ENCODE measurements around the gene LENG9.

The LENG9 gene

DNA sequence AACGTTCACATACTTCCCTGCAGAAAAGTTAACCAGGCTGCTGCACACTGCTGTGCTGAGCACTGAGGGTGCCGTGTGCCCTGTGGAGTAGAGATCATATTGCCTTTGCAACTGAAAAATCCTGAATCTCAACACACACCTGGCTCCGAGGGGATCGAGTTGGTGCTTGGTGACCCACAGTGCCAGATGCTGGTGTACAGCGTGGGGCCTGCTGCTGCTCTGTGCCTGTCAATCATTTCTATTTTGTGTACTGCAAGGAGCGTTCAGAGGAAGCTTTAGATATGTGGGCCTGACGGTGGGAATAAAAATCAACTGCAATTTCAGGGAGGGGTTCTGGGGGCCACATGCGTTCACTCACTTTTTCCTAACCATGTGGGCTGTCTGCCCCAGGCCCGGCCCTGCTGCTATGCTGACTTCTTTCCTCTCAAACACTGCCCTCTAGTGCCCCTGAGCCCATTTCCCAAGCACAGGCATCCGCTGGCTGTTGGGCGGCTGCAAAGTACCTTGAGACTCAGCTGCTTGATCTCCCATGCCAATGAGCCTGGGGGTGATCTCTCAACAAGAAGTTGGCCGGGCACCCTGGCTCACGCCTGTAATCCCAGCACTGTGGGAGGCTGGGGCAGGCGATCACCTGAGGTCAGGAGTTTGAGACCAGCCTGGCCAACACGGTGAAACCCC lies 24.3 kb downstream of the LENG9 start:
- peak; percentile 69 for DNase-seq
- Histone ChIP-seq H3K27me3 (ENCODE audit: insufficient read depth, low read depth, severe bottlenecking) (no peaks in the 10 kb centered on the region), H3K9me3 (ENCODE audit: severe bottlenecking) (no peaks in the 10 kb centered on the region), H3K27ac (no peak overlapping the region), H3K36me3 (peaks cover 9% of the 10 kb centered on the region), H3K4me3 (ENCODE audit: low read depth, low read length) (no peak overlapping the region)
- TF ChIP-seq, protein P1, sequence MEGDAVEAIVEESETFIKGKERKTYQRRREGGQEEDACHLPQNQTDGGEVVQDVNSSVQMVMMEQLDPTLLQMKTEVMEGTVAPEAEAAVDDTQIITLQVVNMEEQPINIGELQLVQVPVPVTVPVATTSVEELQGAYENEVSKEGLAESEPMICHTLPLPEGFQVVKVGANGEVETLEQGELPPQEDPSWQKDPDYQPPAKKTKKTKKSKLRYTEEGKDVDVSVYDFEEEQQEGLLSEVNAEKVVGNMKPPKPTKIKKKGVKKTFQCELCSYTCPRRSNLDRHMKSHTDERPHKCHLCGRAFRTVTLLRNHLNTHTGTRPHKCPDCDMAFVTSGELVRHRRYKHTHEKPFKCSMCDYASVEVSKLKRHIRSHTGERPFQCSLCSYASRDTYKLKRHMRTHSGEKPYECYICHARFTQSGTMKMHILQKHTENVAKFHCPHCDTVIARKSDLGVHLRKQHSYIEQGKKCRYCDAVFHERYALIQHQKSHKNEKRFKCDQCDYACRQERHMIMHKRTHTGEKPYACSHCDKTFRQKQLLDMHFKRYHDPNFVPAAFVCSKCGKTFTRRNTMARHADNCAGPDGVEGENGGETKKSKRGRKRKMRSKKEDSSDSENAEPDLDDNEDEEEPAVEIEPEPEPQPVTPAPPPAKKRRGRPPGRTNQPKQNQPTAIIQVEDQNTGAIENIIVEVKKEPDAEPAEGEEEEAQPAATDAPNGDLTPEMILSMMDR (IDR thresholded peaks at IDR 0.05; ENCODE audit: low read depth, low read length): peak; percentile 68

DNA sequence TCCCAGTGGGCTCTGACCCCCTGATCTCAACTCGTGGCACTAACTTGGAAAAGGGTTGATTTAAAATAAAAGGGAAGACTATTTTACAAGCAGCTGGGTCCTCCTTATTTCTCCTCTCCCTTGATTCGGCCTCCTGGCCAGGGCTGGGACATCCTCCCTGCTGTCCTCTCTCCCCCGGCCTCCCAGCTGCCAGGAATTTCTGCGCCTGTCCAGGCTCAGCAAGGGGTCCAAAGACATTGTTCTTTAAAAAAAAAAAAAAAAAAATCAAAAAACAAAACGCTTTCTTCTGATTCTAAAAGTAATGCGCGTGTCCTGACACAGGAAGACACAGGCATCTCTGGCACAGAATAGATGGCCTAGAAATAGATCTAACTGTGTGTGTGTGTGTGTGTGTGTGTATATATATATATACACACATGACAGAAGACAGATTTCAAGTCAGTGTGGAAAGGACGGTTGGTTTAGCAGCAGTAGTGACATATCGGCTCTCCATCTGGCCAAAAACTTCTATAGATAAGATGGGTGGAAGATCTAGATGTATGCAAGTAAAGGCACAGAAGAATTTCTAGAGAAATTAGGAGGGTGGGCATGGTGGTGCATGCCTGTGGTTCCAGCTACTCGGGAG lies 26.8 kb downstream of the LENG9 start:
- no peak for DNase-seq
- Histone ChIP-seq H3K36me3 (peaks cover 3% of the 10 kb centered on the region), H3K27me3 (ENCODE audit: insufficient read depth, low read depth, severe bottlenecking) (no peaks in the 10 kb centered on the region), H3K27ac (no peak overlapping the region), H3K4me3 (ENCODE audit: low read depth, low read length) (no peak overlapping the region), H3K9me3 (ENCODE audit: severe bottlenecking) (no peaks in the 10 kb centered on the region)
- TF ChIP-seq, protein P1 (IDR thresholded peaks at IDR 0.05; ENCODE audit: low read depth, low read length): no peak

DNA sequence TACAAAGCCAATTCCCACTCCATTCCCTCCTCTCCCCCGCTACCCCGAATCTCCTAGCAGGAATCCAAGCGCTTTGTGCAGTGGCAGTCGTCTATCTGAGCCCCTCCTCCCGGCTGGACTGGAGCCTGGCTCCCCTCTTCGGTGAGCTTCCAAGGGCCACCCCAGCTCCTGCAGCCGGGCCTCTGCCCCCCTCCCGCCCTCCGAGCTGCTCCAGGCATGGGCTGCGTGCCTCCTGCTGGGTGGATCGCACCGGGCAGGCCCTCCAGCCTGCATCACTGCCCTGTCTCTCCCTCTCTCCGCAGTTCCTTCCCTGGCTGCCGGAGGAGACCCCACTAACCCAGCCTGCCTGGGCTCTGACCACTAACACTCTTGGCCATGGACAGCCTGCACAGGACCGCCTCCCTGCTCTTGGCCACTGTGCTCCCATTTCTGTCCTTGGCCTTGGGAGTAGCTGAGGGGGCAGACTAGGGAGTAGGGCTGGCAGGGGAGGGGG lies 27.5 kb downstream of the LENG9 start:
- TF ChIP-seq, protein P1 (IDR thresholded peaks at IDR 0.05; ENCODE audit: low read depth, low read length): no peak
- no peak for DNase-seq
- no peak overlapping the region for H3K27ac ChIP-seq
- H3K36me3 ChIP-seq: peaks cover 3% of the 10 kb centered on the region
- H3K9me3 ChIP-seq (ENCODE audit: severe bottlenecking): no peaks in the 10 kb centered on the region
- H3K27me3 ChIP-seq (ENCODE audit: insufficient read depth, low read depth, severe bottlenecking): no peaks in the 10 kb centered on the region
- H3K4me3 ChIP-seq (ENCODE audit: low read depth, low read length): no peak overlapping the region

DNA sequence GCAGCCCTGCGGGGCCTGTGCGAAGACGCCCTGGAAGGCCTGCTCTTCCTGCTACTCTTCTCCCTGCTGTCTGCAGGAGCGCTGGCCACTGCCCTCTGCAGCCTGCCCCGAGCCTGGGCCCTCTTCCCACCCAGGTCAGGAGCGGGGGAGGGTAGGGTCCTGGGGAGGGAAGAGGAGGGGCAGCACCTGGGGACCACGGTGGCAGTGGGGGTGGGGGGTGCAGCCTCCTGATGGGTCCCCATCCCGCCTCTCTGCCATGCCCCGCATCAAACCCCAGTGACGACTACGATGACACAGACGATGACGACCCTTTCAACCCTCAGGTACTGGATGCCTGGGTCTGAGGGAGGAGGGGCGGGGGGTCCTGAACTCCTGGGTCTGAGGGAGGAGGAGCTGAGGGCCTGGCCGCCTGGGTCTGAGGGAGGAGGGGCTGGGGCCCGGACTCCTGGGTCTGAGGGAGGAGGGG lies 28.0 kb downstream of the LENG9 start:
- no peak for DNase-seq
- H3K36me3 ChIP-seq: peaks cover 3% of the 10 kb centered on the region
- TF ChIP-seq, protein P1 (IDR thresholded peaks at IDR 0.05; ENCODE audit: low read depth, low read length): no peak
- H3K9me3 ChIP-seq (ENCODE audit: severe bottlenecking): no peaks in the 10 kb centered on the region
- H3K4me3 ChIP-seq (ENCODE audit: low read depth, low read length): no peak overlapping the region
- no peak overlapping the region for H3K27ac ChIP-seq
- H3K27me3 ChIP-seq (ENCODE audit: insufficient read depth, low read depth, severe bottlenecking): no peaks in the 10 kb centered on the region

DNA sequence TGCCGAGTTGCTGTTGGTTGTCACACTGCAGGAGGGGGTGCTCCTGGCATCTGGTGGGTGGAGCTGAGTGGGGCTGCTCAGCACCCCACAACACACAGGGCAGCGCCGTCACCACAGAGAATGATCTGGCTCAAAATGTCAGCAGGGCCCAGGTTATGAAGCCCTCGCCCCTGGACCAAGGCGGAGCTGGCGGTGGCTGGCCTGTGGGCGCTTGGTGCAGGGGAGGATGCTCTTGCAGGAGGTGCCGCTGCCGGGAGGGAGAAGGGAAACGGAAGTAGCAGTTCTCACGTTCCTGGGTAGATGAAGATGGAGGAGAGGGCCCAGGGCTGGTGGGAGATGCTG lies 28.7 kb downstream of the LENG9 start:
- no peak overlapping the region for H3K27ac ChIP-seq
- peaks cover 3% of the 10 kb centered on the region for H3K36me3 ChIP-seq
- H3K9me3 ChIP-seq (ENCODE audit: severe bottlenecking): no peaks in the 10 kb centered on the region
- H3K4me3 ChIP-seq (ENCODE audit: low read depth, low read length): no peak overlapping the region
- DNase-seq: no peak
- H3K27me3 ChIP-seq (ENCODE audit: insufficient read depth, low read depth, severe bottlenecking): no peaks in the 10 kb centered on the region
- TF ChIP-seq, protein P1 (IDR thresholded peaks at IDR 0.05; ENCODE audit: low read depth, low read length): no peak

Data from WERI-Rb-1 (cell line).